Dendritic cell treated with granulocyte-macrophage colony-stimulating factor and Interleukin-4, amounts not matched to agents 40 ng/mL and 50 ng/mL, for 4 days (primary cell): Measurements from ENCODE around the gene TRIM74.
"Not testable (repeated sequence)": the region's sequence is repeated elsewhere in the genome, so short reads cannot be mapped to it uniquely, and the experiment has no call there.

Experiments
- H3K27ac Mint-ChIP-seq: one replicate; pipeline ENCODE4 v1.8.0; 2022; ENCODE audit warnings: mild to moderate bottlenecking, mixed read lengths
- H3K27me3 Mint-ChIP-seq: one replicate; pipeline ENCODE4 v1.8.0; 2022; ENCODE audit warnings: mild to moderate bottlenecking, mixed read lengths
- H3K36me3 Mint-ChIP-seq: one replicate; pipeline ENCODE4 v1.8.0; 2022; ENCODE audit warnings: low read depth, mixed read lengths
- H3K4me1 Mint-ChIP-seq: one replicate; pipeline ENCODE4 v1.8.0; 2022; ENCODE audit warnings: low read depth, mixed read lengths
- H3K4me3 Mint-ChIP-seq: one replicate; pipeline ENCODE4 v1.8.0; 2022; ENCODE audit warnings: mild to moderate bottlenecking, moderate library complexity, mixed read lengths
- H3K9me3 Mint-ChIP-seq: one replicate; pipeline ENCODE4 v1.8.0; 2022; ENCODE audit warnings: mixed read lengths
- intact Hi-C: fragments of 100-400 bp; cut with micrococcal nuclease; formaldehyde crosslinking; loops from one replicate; pipeline ENCODE4 v1.15.0; 2022

Gene TRIM74

DNA sequence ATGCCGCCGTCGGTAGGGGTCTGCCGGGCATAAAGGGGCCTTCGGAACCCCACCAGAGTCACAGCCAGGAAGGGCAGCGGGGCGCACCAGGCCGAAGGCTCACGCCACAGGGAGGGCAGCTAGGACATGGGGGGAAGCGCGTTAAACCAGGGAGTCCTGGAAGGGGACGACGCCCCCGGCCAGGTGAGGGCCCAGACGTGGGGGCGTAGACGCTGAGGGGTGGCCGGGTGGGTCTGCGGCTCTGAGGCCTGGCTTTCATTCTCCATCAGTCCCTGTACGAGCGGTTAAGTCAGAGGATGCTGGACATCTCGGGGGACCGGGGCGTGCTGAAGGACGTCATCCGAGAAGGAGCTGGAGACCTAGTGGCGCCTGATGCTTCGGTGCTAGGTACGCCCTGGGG lies 422 bp upstream of the TRIM74 start:
- not testable (repeated sequence) for H3K9me3 Mint-ChIP-seq

DNA sequence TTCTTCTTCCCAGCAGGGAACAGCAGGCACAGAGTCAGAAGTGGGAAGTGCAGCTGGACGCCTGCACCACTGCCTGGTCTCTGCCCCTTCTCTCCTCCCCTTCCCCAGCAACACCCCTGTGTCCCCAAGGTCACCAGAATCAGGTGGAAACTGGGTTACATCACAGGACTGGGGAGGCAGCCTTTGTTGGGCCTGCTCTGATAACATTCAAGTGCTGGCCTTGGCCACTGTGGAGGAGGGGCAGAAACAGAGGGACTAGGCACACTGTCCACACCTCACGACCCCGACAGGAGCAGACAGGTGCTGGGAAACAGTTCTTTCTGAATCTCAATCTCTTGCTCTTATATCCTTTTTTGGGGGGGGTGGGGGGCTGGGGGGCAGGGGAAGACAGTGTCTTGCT lies 2.4 kb downstream of the TRIM74 start:
- H3K9me3 Mint-ChIP-seq, H3K4me1 Mint-ChIP-seq, H3K27me3 Mint-ChIP-seq, H3K27ac Mint-ChIP-seq, H3K4me3 Mint-ChIP-seq, intact Hi-C loops, H3K36me3 Mint-ChIP-seq: not testable (repeated sequence)

More for the DNA sequence above, 422 bp upstream of the TRIM74 start:
- H3K36me3 Mint-ChIP-seq, H3K27me3 Mint-ChIP-seq, intact Hi-C loops, H3K4me3 Mint-ChIP-seq, H3K4me1 Mint-ChIP-seq, H3K27ac Mint-ChIP-seq: not testable (repeated sequence)

DNA sequence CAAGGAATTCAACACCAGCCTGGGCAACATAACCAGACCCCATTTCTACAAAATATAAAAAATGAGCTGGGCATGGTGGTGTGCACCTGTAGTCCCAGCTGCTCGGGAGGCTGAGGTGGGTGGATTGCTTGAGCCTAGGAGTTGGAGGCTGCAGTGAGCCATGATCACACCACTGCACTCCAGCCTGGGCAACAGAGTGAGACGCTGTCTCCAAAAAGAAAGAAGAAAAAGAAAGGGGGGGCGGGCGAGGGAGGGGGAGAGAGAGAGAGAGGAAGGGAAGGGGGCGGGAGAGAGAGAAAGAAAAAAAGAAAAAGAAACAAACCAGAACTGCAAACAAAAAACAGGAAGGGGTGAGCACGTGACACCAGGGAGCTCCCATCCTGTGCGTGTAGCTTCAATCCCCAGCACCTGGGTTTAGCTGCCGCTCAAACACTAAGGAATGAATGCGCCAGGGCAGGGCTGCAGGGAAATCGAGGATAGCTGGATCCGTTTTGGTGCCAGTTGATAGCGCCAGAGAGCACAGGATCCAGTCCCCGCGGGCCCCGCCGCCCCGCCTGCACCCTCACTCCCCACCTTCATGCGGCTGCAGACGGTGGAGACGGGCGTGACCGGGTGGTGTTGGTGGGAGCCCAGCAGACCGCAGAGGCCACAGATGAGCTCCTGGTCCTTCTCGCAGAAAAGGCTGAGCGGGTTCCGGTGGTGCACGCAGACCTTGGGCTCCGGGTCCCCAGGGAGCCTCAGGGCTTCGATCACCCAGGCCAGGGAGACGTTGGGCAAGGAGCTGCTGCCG lies 3.9 kb downstream of the TRIM74 start:
- intact Hi-C loops, H3K36me3 Mint-ChIP-seq, H3K9me3 Mint-ChIP-seq, H3K27ac Mint-ChIP-seq, H3K27me3 Mint-ChIP-seq, H3K4me1 Mint-ChIP-seq, H3K4me3 Mint-ChIP-seq: not testable (repeated sequence)

DNA sequence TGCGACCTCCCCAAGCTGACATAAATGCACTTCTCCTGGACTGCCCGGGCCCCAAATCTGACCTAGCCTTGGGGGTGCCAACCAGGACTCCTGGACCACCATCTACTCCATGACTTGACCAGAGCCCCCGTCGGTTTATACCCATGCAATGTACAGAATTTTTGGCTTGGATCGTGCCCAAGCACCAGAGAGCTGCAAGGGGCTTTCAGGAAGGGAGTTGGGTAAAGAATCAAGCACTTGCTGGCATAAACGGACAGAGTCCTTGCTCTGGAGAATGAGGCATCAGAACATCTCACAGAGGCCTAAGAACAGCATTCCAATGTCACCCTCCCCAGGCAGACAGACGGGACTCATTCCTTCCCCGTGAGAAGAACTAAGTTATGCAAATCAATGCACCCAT lies 6.2 kb downstream of the TRIM74 start:
- intact Hi-C loops, H3K27me3 Mint-ChIP-seq, H3K4me1 Mint-ChIP-seq, H3K9me3 Mint-ChIP-seq, H3K27ac Mint-ChIP-seq, H3K4me3 Mint-ChIP-seq, H3K36me3 Mint-ChIP-seq: not testable (repeated sequence)

DNA sequence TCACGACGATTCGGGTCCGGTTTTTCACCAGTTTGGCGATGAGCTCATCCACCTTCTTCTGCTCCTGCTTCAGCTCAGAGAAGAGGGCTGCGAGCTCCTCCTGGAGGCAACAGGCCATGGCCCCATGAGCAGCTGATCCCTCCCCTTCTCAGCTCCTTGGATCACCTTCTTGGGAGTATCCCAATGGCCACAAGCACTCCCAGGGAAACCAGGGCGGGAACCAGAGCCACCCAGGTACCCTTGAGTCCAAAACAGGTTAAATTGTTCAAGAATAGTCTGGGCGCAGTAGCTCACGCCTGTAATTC lies 8.0 kb downstream of the TRIM74 start:
- H3K4me3 Mint-ChIP-seq, H3K9me3 Mint-ChIP-seq, H3K36me3 Mint-ChIP-seq, intact Hi-C loops, H3K27me3 Mint-ChIP-seq, H3K4me1 Mint-ChIP-seq, H3K27ac Mint-ChIP-seq: not testable (repeated sequence)

DNA sequence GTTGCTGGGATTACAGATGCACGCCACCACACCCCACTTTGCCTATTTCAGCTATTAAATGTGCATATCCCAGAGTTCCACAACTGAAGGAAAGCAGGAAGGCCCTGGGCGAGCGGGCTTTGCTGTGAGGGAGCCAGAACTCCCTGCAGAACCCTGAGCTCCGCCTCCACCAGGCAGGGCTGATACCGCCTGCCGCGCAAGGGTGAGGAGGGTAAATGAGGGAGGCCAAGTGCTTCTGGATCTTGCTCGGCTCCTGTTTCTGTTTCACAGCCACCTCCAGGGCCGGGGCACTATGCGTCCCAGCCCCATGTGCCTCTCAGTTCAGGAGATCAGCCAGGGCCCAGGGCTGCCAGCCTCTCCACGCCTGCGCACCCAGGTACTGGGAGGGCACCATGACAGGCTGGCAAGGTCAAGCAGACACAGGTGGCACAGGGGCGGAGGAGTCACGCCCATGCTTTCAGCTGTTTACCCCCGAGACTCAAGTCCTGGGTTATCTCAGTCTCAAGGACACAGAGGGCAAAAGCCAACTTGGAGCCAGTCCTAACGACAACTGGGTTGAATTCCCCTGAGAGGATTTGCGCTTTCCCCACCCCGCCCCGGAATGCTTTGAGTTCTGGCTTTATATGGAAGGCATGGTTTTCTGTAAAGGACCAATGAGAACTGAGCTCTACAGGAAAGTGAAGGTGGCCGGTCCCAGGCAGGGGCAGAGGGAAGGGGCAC lies 8.5 kb downstream of the TRIM74 start:
- H3K27ac Mint-ChIP-seq, H3K4me1 Mint-ChIP-seq, H3K36me3 Mint-ChIP-seq, intact Hi-C loops, H3K9me3 Mint-ChIP-seq, H3K27me3 Mint-ChIP-seq, H3K4me3 Mint-ChIP-seq: not testable (repeated sequence)

DNA sequence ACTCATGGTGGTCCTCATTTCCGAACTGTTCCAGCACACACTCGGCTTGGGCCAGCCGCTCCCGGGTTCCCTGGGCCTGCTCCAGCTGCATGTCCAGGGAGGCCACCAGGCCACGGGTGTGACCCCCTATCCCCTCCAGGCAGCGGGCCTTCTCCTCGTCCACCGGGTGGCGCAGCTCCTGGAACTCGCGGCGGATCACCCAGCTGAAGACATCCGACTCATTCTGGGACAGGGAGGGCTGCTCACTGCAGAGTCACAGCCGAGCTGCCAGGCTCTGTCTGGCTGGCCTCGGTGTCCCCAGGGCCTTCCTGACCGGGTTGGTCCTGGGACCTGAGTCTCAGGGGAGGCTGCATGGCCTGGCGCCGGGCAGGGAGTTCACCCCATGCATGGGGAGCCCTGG lies 9.2 kb downstream of the TRIM74 start:
- H3K4me3 Mint-ChIP-seq, intact Hi-C loops, H3K27ac Mint-ChIP-seq, H3K9me3 Mint-ChIP-seq, H3K27me3 Mint-ChIP-seq, H3K4me1 Mint-ChIP-seq, H3K36me3 Mint-ChIP-seq: not testable (repeated sequence)

DNA sequence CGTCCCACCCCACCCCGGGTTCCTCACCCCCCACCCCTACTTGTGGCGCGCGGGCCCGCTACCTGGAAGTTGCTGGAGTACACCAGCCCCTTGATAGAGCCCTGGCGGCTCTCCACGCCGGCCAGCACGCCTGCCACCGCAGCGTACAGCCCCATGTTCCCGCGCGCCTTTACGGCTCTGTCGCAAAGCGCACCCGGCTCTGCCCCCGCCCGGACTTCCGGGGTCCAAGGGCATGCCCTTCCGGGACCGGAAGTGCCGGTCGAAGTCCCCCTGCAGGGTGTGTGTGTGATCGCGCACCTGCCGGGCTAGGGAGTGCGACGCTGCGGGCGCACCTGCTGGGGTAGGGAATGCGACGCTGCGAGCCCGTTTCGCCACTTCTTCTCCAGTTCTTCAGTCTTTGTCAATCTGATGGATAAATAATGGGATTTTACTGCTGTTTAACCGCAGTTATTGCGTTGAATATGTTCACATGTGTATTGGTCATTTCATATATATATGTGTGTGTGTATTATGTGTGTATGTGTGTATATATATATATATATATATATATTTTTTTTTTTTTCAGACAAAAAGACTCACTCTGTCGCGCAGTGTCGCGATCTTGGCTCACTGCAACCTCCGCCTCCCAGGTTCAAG lies 14.6 kb downstream of the TRIM74 start:
- H3K9me3 Mint-ChIP-seq, intact Hi-C loops, H3K27me3 Mint-ChIP-seq, H3K27ac Mint-ChIP-seq, H3K36me3 Mint-ChIP-seq, H3K4me1 Mint-ChIP-seq: not testable (repeated sequence)
- peak overlapping the region; percentile 69 for H3K4me3 Mint-ChIP-seq

DNA sequence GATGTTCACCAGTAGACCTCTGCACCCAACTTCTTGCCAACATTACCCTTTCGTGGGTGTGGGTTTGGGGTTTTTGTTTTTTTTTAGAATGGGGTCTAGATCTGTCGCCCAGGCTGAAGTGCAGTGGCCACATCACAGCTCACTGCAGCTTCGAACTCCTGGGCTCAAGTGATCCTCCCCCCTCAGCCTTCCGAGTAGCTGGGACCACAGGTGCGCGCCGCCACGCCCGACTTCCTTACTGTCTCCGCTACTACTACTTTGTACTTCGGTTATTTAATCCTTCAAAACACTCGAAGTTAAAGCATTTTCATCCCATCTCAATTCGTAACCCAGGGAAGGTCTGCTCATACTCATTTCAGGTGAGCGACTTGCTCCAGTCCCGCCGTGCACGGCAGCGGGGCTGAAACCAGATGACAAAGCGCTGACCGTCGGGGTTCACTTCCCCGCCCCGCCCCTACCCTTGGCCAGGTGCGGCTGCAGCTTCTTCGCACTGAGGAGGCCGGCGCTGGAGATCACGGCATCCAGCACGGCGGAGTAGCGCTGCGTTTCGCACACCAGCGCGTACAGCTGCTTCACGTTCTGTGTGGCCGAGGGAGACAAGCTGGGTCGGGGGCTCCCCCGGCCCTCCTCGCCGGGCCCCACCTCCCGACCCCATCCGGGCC lies 15.2 kb downstream of the TRIM74 start:
- H3K9me3 Mint-ChIP-seq, H3K4me3 Mint-ChIP-seq, H3K36me3 Mint-ChIP-seq, H3K27me3 Mint-ChIP-seq, H3K4me1 Mint-ChIP-seq, intact Hi-C loops, H3K27ac Mint-ChIP-seq: not testable (repeated sequence)

DNA sequence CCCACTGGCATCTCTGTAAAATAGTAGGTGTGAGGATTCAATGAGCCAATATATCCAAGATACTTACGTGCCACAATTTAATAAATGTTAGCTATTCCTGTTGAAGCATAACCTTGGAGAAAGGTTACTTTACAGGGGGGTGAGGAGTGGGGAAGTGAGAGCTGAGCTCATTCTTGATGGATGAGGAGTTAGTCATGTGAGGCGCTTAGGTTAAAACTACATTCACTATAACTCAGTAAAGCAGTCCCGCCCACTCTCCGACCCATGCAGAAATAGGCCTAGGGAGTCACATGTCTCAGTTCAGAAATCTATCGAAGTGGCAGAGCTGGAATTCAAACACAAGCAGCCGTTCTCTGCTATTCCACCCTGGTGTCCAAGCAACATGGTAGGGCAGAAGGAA lies 18.8 kb downstream of the TRIM74 start:
- H3K9me3 Mint-ChIP-seq, H3K27ac Mint-ChIP-seq, H3K4me3 Mint-ChIP-seq, intact Hi-C loops, H3K4me1 Mint-ChIP-seq, H3K27me3 Mint-ChIP-seq: not testable (repeated sequence)
- peaks cover 32% of the 10 kb centered on the region for H3K36me3 Mint-ChIP-seq

DNA sequence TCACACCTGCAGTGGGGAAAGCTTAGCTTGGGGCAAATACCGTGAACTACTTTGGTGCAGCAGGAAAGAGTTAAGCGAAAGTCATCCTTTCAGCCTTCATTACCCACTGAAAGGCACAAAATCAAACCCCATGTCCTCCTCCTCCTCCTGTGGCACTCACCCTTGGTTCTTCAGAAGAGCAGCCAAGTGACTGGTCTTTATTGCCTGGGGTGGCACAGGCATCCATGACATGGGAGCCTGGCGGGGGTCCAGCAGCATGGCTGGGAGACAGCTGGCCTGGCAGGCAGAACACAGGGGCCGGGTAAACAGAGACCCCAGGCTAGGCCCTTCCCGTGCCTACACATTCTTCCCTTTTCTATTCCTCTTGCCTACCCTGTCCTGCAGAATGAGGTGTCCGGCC lies 19.6 kb downstream of the TRIM74 start:
- intact Hi-C loops, H3K27ac Mint-ChIP-seq, H3K27me3 Mint-ChIP-seq, H3K9me3 Mint-ChIP-seq, H3K4me1 Mint-ChIP-seq, H3K4me3 Mint-ChIP-seq: not testable (repeated sequence)
- peaks cover 39% of the 10 kb centered on the region for H3K36me3 Mint-ChIP-seq

DNA sequence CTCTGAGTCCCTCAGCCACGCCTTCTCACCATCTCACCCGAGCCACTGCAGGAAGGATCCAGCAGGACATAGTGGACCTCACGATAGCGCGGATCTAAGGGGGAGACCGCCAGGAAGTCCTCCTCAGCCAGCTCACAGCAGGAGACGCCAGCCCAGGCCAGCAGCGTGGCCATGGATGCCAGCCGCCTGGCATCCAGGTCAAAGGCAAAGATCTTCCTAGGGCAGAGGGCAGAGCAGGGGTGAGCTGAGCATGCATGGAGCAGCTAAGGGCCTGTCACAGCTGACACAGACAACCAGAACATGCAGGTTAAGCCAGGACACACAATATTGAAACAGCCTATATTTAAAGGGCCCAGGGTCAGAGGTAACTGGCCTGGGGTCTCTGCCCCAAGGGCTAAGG lies 20.0 kb downstream of the TRIM74 start:
- H3K4me3 Mint-ChIP-seq, H3K27ac Mint-ChIP-seq, H3K27me3 Mint-ChIP-seq, H3K9me3 Mint-ChIP-seq, intact Hi-C loops: not testable (repeated sequence)
- peaks cover 11% of the 10 kb centered on the region for H3K4me1 Mint-ChIP-seq
- peaks cover 43% of the 10 kb centered on the region for H3K36me3 Mint-ChIP-seq

DNA sequence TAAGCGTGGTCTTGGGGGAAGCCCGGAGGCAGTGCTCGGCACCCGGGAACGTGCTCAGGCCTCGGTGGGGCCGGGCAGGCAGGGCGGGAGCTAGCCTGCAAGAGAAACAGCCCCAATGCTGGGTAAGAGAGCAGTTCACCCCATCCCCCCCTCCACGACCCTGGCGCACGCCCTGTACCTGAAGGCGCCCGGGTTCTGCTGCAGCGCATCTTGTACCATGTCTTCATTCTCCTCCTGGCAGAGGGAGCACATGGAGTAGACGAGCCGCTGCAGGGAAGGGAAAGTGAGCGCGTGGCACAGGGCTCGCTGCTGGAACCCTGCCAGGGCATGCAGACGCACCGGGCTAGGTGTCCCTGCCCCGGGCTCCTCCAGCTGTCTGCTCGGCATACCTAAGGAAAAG lies 20.6 kb downstream of the TRIM74 start:
- H3K27ac Mint-ChIP-seq, H3K27me3 Mint-ChIP-seq, H3K4me3 Mint-ChIP-seq, H3K9me3 Mint-ChIP-seq, intact Hi-C loops: not testable (repeated sequence)
- peaks cover 16% of the 10 kb centered on the region for H3K4me1 Mint-ChIP-seq
- peaks cover 48% of the 10 kb centered on the region for H3K36me3 Mint-ChIP-seq

DNA sequence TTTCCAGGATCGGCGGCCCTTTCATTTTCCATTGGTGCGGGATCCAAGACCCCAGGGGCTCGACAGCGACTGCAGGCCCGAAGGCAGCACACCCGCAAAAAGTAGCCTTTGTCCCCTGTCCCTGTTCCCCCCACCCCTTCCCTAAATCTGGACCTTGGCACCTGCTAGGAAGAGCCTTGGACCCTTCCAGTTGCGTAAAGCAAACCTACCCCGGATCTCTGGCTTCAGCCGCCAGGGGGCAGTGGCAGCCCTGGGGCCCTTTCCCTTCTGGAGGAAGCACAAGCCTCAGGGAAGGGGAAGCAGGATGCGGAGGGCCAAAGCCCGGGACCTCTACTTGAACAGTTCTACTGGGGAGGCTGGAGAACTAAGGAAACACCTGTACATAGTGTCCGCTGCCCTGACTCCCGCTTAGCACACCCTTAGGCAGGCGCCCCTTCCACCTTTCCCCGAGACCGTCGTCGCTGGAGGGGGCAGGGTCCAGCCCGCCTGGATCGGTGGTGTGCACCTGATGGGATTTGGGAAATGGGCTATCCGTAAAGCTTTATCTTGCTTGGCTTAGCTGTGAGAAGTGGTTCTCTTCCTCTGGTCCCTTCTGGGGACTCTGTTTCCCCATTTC lies 23.0 kb downstream of the TRIM74 start:
- H3K9me3 Mint-ChIP-seq, H3K4me3 Mint-ChIP-seq, intact Hi-C loops, H3K27me3 Mint-ChIP-seq, H3K27ac Mint-ChIP-seq: not testable (repeated sequence)
- Mint-ChIP-seq H3K36me3 (peaks cover 66% of the 10 kb centered on the region), H3K4me1 (peaks cover 16% of the 10 kb centered on the region)
